SK-N-SH (cell line): ENCODE results near the gene DNAH14. TPM values are rescaled to one million over a fixed set of nuclear protein-coding genes. Genes with fewer than 3 reads are reported as not detected.

Experiments
- CTCF ChIA-PET: fragments of 300-600, 350-600 bp; formaldehyde crosslinking; extraction: SDS; loops from one replicate; lab custom pipeline; 2021; lab: Yijun Ruan, JAX
- POLR2A ChIA-PET: fragments of 350-600 bp; sonication (Branson Sonifier 250); formaldehyde crosslinking; extraction: SDS; loops from one replicate; lab custom pipeline; 2020; ENCODE audit warnings: antibody characterized with exemption, inconsistent platforms; lab: Yijun Ruan, JAX
- DNase-seq: peaks from one replicate; pipeline ENCODE4 v3.0.0; 2012
- H2AFZ ChIP-seq: fragments of 200-600 bp; sonication (generic); 2 replicates; pipeline ENCODE4 v1.8.1; 2016; ENCODE audit warnings: antibody characterized with exemption, mild to moderate bottlenecking, low read depth
- H3F3A ChIP-seq: fragments of 200-600 bp; sonication (generic); replicated peaks from 2 replicates; pipeline ENCODE3; 2016; ENCODE audit warnings: antibody characterized with exemption, mild to moderate bottlenecking; ENCODE audit not compliant: insufficient read depth
- H3K27ac ChIP-seq, 2 experiments: fragments of 200-500 bp in 1 of 2; fragments of 200-600 bp in 1 of 2; sonication (Bioruptor generic) in 1 of 2; sonication (generic), shearing (Covaris generic) in 1 of 2; 2 replicates each; pipeline versions ENCODE4 v1.5.1 to v1.6.1; 2014 to 2016; ENCODE audit warnings: low read depth in 2 of 2, inconsistent platforms in 1 of 2, low read length in 1 of 2, mild to moderate bottlenecking in 1 of 2, mixed read lengths in 1 of 2
- H3K27me3 ChIP-seq: fragments of 200-600 bp; sonication (generic), shearing (Covaris generic); 2 replicates; pipeline ENCODE4 v1.6.1; 2016; ENCODE audit warnings: mixed run types; ENCODE audit not compliant: insufficient read depth
- H3K36me3 ChIP-seq, 2 experiments: fragments of 200-500 bp in 1 of 2; fragments of 200-600 bp in 1 of 2; sonication (Bioruptor generic) in 1 of 2; sonication (generic) in 1 of 2; replicated peaks in 1 of 2; 2 replicates each; pipeline versions ENCODE3 to v1.5.1; 2014 to 2016; ENCODE audit warnings: low read length in 1 of 2, mild to moderate bottlenecking in 1 of 2; ENCODE audit not compliant: insufficient read depth in 2 of 2, control insufficient read depth in 1 of 2
- H3K4me1 ChIP-seq, 2 experiments: fragments of 200-500 bp in 1 of 2; fragments of 200-600 bp in 1 of 2; sonication (Bioruptor generic) in 1 of 2; sonication (generic), shearing (Covaris generic) in 1 of 2; 2 replicates each; pipeline versions ENCODE4 v1.5.1 to v1.6.1; 2014 to 2016; ENCODE audit warnings: low read depth in 1 of 2, low read length in 1 of 2, mixed run types in 1 of 2; ENCODE audit not compliant: insufficient read depth in 2 of 2, control insufficient read depth in 1 of 2
- H3K4me2 ChIP-seq: fragments of 200-600 bp; sonication (generic), shearing (Covaris generic); 2 replicates; pipeline ENCODE4 v1.6.1; 2017; ENCODE audit warnings: mixed run types
- H3K4me3 ChIP-seq, 2 experiments: fragments of 200-500 bp in 1 of 2; fragments of 200-600 bp in 1 of 2; sonication (Bioruptor generic) in 1 of 2; sonication (generic), shearing (Covaris generic) in 1 of 2; 2 replicates each; pipeline versions ENCODE4 v1.5.1 to v1.8.1; 2014 to 2016; ENCODE audit warnings: low read depth in 2 of 2, inconsistent platforms in 1 of 2, low read length in 1 of 2, mild to moderate bottlenecking in 1 of 2, mixed read lengths in 1 of 2, moderate library complexity in 1 of 2
- H3K79me2 ChIP-seq: fragments of 200-600 bp; sonication (generic); 2 replicates; pipeline ENCODE4 v1.8.1; 2017; ENCODE audit warnings: mild to moderate bottlenecking; ENCODE audit not compliant: insufficient read depth
- H3K9ac ChIP-seq: fragments of 200-600 bp; sonication (generic); 2 replicates; pipeline ENCODE4 v1.6.1; 2017; ENCODE audit warnings: mixed run types
- H3K9me2 ChIP-seq: fragments of 200-600 bp; sonication (generic); 2 replicates; pipeline ENCODE4 v1.6.1; 2017; ENCODE audit warnings: mixed run types
- H3K9me3 ChIP-seq: fragments of 200-600 bp; sonication (generic); 2 replicates; pipeline ENCODE4 v1.6.1; 2017; ENCODE audit warnings: mixed run types, mild to moderate bottlenecking, moderate library complexity
- H4K20me1 ChIP-seq: fragments of 200-600 bp; sonication (generic); 2 replicates; pipeline ENCODE4 v1.6.1; 2017; ENCODE audit warnings: mild to moderate bottlenecking, mixed run types; ENCODE audit not compliant: insufficient read depth
- CHD2 ChIP-seq: fragments of 150-350 bp; IDR thresholded peaks from 2 replicates; pipeline ENCODE4 v1.6.1; 2018; ENCODE audit warnings: low read length; ENCODE audit not compliant: partially characterized antibody
- CTCF ChIP-seq: fragments of 200-600 bp; sonication (generic); IDR thresholded peaks from 2 replicates; pipeline ENCODE4 v1.6.1; 2017; ENCODE audit warnings: antibody characterized with exemption, mild to moderate bottlenecking, moderate library complexity
- ELF1 ChIP-seq: IDR thresholded peaks from 2 replicates; pipeline ENCODE4 v1.4.0; 2012
- EZH2phosphoT487 ChIP-seq: fragments of 200-600 bp; sonication (generic); IDR thresholded peaks from 2 replicates; pipeline ENCODE4 v1.6.1; 2017; ENCODE audit warnings: low read depth, mixed run types, mild to moderate bottlenecking, antibody characterized with exemption, moderate library complexity, borderline replicate concordance
- JUND ChIP-seq: IDR thresholded peaks from 2 replicates; pipeline ENCODE4 v1.4.0; 2012
- MXI1 ChIP-seq: IDR thresholded peaks from 2 replicates; pipeline ENCODE4 v1.6.1; 2012; ENCODE audit warnings: mild to moderate bottlenecking, low read depth, low read length, improper control_type of control experiment
- PBX3 ChIP-seq: IDR thresholded peaks from 2 replicates; pipeline ENCODE4; 2012
- REST ChIP-seq: IDR thresholded peaks from 2 replicates; pipeline ENCODE4 v1.6.1; 2012; ENCODE audit warnings: mild to moderate bottlenecking, low read depth, low read length, moderate library complexity
- RFX5 ChIP-seq: IDR thresholded peaks from 2 replicates; pipeline ENCODE4 v1.6.1; 2012; ENCODE audit warnings: mild to moderate bottlenecking, improper control_type of control experiment, low read length
- RXRA ChIP-seq: IDR thresholded peaks from 2 replicates; pipeline ENCODE4 v1.4.0; 2012; ENCODE audit warnings: low read depth, mild to moderate bottlenecking, borderline replicate concordance
- TAF1 ChIP-seq: IDR thresholded peaks from 2 replicates; pipeline ENCODE4 v1.6.1; 2012; ENCODE audit warnings: low read depth, mild to moderate bottlenecking, low read length, moderate library complexity, borderline replicate concordance
- TCF12 ChIP-seq: IDR thresholded peaks from 2 replicates; pipeline ENCODE4 v1.4.0; 2012
- USF2 ChIP-seq: fragments of 150-350 bp; IDR thresholded peaks from 2 replicates; pipeline ENCODE4 v1.6.1; 2017; ENCODE audit warnings: antibody characterized with exemption, low read length, low read depth, borderline replicate concordance
- YY1 ChIP-seq: IDR thresholded peaks from 2 replicates; pipeline ENCODE4 v1.4.0; 2012; ENCODE audit warnings: low read depth, mild to moderate bottlenecking
- WGBS: methylation state at CpG from one replicate; pipeline ENCODE4 v1.1.6; 2017; ENCODE audit warnings: low lambda C conversion rate; 5-methylcytosine and 5-hydroxymethylcytosine counted together
- polyA plus RNA-seq, 3 experiments: library from polyadenylated mRNA; depleted of rRNA; stranded (reverse); fragments of >200 nt; gene quantifications; 2 replicates each; pipeline ENCODE4 v1.2.3, GENCODE V29; 2012

Gene DNAH14
- polyA plus RNA-seq, 1 of the 3 experiments (the other 2 are of a cell fraction) = 8.0 TPM

- POLR2A ChIA-PET = no interaction called here
- Histone ChIP-seq H3K4me3 (no peak overlapping the region), H3K27me3 (no peaks in the 10 kb centered on the region), H3K9me3 (peaks cover 8% of the 10 kb centered on the region; the same call in 1 of the 2 replicates), H3F3A (no peaks in the 10 kb centered on the region), H3K79me2 (no peaks in the 10 kb centered on the region)
- DNase-seq = no peak
- CTCF ChIA-PET = no interaction called here
- no peak for TF ChIP-seq MXI1
- no peak for TF ChIP-seq CHD2
- no peak for TF ChIP-seq ELF1
- no peak for TF ChIP-seq RXRA
- TF ChIP-seq JUND = no peak
- no peak for TF ChIP-seq TCF12
- TF ChIP-seq REST = no peak
- no peak for TF ChIP-seq PBX3
- no peak for TF ChIP-seq YY1
- TF ChIP-seq, all 33 proteins: peak for 0
- Histone ChIP-seq H3K4me2 (no peak overlapping the region), H4K20me1 (no peaks in the 10 kb centered on the region), H3K36me3 (no peaks in the 10 kb centered on the region), H2AFZ (no peak overlapping the region), H3K27ac (no peak overlapping the region), H3K9ac (no peak overlapping the region), H3K4me1 (no peaks in the 10 kb centered on the region), H3K9me2 (no peaks in the 10 kb centered on the region)
- WGBS = 80% methylated on average over 2 of the region's 2 CpGs
Measured at GRCh38 chr1:225063722-225064121, 134.2 kb downstream of the DNAH14 start.

GRCh38 chr1:225070972-225071371, 141.5 kb downstream of the DNAH14 start:
- no peaks in the 10 kb centered on the region for H4K20me1 ChIP-seq
- POLR2A ChIA-PET = no interaction called here
- H3K9me2 ChIP-seq = no peaks in the 10 kb centered on the region
- no peak overlapping the region for H3K4me3 ChIP-seq
- no peak overlapping the region for H3K27ac ChIP-seq
- no peaks in the 10 kb centered on the region for H3K27me3 ChIP-seq
- H3K4me1 ChIP-seq = no peaks in the 10 kb centered on the region
- H3K4me2 ChIP-seq = no peak overlapping the region
- no peaks in the 10 kb centered on the region for H3K9me3 ChIP-seq
- H3K36me3 ChIP-seq = peaks cover 0 to 7% of the 10 kb centered on the region in 2 experiments
- TF ChIP-seq RFX5 = no peak
- TF ChIP-seq JUND = no peak
- TF ChIP-seq ELF1 = no peak
- TF ChIP-seq USF2 = no peak
- TF ChIP-seq CHD2 = no peak
- no peak for TF ChIP-seq TAF1
- no peak for TF ChIP-seq EZH2phosphoT487
- no peak for TF ChIP-seq CTCF
- TF ChIP-seq TCF12 = no peak
- TF ChIP-seq, all 33 proteins: peak for 0
- H3K9ac ChIP-seq = no peak overlapping the region
- no peaks in the 10 kb centered on the region for H3K79me2 ChIP-seq
- 5% methylated on average over 2 of the region's 2 CpGs for WGBS
- DNase-seq = no peak
- no peak overlapping the region for H2AFZ ChIP-seq
- CTCF ChIA-PET = no interaction called here
- no peaks in the 10 kb centered on the region for H3F3A ChIP-seq
